ENCODE data around the gene LILRA6.

The LILRA6 gene

DNA sequence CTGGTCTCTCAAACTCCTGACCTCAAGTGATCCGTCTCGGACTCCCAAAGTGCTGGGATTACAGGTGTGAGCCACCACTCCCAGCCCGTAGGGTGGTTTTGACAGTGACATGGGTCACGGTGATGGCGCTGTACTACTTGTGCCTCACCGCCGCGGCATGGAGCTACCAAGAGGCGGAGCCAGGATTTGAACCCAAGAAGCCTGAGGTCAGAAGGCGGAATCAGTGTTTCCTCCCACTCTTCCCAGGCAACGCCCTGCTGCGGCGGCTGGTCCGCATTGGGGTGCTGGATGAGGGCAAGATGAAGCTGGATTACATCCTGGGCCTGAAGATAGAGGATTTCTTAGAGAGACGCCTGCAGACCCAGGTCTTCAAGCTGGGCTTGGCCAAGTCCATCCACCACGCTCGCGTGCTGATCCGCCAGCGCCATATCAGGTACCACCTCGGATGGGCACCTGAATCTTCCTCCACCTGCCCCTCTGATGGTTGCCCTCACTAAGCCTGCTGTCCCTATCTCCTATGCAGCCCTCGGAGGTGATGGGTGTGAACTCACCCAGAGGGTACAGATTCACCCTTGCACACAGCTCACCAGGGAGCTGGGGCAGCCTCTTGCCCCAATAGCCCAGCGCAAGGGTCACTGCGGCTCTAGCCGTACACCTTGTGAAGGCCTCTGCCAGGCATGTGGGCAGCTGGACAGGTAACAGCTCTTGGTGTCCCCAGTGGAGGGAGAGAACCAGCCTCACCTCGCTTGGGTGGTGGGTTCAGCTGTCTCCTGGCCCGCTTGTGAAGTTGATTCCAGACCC is 36.4 kb downstream of the LILRA6 start:
- Histone ChIP-seq H3F3A (ENCODE audit: low read depth) (peaks cover 11% of the 10 kb centered on the region), H3K9ac (ENCODE audit: low read depth, low read length, poor library complexity, severe bottlenecking) (no peak overlapping the region), H3K36me3 (ENCODE audit: insufficient read depth, low read length) (peaks cover 77% of the 10 kb centered on the region), H2AFZ (ENCODE audit: low read length) (no peak overlapping the region), H3K9me2 (replicated peaks; ENCODE audit: low read depth, low read length) (no peaks in the 10 kb centered on the region), H3K4me1 (ENCODE audit: insufficient read depth, low read length, poor library complexity, severe bottlenecking) (peaks cover 75% of the 10 kb centered on the region), H3K27me3 (ENCODE audit: insufficient read depth, low read length, poor library complexity, severe bottlenecking) (no peaks in the 10 kb centered on the region), H3K9me3 (ENCODE audit: insufficient read depth, low read depth, low read length) (no peaks in the 10 kb centered on the region), H3K4me3 (ENCODE audit: low read length, poor library complexity, severe bottlenecking) (peak overlapping the region; percentile 100), H4K20me1 (ENCODE audit: insufficient read depth, low read length, poor library complexity, severe bottlenecking) (peaks cover 91% of the 10 kb centered on the region), H3K79me2 (ENCODE audit: insufficient read depth, low read length) (peaks cover 86% of the 10 kb centered on the region), H3K4me2 (ENCODE audit: low read depth, low read length, poor library complexity, severe bottlenecking) (peak overlapping the region; percentile 100)
- no peak for TF ChIP-seq EZH2phosphoT487 (IDR thresholded peaks at IDR 0.05; ENCODE audit: borderline replicate concordance)
- TF ChIP-seq, protein P1, sequence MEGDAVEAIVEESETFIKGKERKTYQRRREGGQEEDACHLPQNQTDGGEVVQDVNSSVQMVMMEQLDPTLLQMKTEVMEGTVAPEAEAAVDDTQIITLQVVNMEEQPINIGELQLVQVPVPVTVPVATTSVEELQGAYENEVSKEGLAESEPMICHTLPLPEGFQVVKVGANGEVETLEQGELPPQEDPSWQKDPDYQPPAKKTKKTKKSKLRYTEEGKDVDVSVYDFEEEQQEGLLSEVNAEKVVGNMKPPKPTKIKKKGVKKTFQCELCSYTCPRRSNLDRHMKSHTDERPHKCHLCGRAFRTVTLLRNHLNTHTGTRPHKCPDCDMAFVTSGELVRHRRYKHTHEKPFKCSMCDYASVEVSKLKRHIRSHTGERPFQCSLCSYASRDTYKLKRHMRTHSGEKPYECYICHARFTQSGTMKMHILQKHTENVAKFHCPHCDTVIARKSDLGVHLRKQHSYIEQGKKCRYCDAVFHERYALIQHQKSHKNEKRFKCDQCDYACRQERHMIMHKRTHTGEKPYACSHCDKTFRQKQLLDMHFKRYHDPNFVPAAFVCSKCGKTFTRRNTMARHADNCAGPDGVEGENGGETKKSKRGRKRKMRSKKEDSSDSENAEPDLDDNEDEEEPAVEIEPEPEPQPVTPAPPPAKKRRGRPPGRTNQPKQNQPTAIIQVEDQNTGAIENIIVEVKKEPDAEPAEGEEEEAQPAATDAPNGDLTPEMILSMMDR (conservative IDR thresholded peaks at IDR 0.05; ENCODE audit: low read length): no peak

DNA sequence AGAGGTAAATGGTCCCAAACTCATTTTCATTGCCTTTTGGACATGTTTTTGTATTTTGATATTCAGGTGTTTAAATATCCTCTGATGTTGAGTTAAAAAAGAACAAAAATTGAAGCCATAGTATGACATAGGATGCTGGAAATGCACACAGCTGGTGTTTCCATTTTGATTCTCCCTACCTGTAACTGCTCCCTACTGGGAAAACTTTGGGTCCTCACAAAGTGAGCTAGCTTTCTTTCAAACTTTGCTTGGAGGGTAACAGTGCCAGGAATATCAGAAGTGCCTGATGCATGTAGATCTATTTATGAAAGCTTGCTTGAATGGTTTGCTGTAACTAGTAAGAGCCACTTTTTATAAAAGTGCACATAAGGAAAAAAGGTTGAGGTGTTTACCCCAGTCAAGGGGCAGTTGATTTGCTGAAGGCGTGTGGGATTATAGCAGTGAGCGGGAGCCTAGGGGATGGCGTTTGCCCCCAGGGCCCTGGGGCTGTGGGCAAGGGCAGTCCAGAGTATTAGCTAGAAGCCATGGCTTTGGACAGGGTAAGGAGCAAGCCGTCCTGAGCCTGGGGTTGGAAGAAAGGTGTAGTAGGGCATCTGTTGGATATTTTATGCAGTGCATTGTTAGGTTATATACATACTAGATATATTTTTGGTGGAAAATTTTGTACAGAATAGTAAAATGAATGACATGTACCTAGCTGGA is 37.7 kb downstream of the LILRA6 start:
- Histone ChIP-seq H3F3A (ENCODE audit: low read depth) (peaks cover 8% of the 10 kb centered on the region), H3K36me3 (ENCODE audit: insufficient read depth, low read length) (peaks cover 77% of the 10 kb centered on the region), H3K79me2 (ENCODE audit: insufficient read depth, low read length) (peaks cover 90% of the 10 kb centered on the region), H4K20me1 (ENCODE audit: insufficient read depth, low read length, poor library complexity, severe bottlenecking) (peaks cover 88% of the 10 kb centered on the region), H3K4me1 (ENCODE audit: insufficient read depth, low read length, poor library complexity, severe bottlenecking) (peaks cover 68% of the 10 kb centered on the region), H2AFZ (ENCODE audit: low read length) (no peak overlapping the region), H3K27me3 (ENCODE audit: insufficient read depth, low read length, poor library complexity, severe bottlenecking) (no peaks in the 10 kb centered on the region), H3K4me3 (ENCODE audit: low read length, poor library complexity, severe bottlenecking) (peak overlapping the region; percentile 100), H3K9me2 (replicated peaks; ENCODE audit: low read depth, low read length) (no peaks in the 10 kb centered on the region), H3K9me3 (ENCODE audit: insufficient read depth, low read depth, low read length) (no peaks in the 10 kb centered on the region), H3K4me2 (ENCODE audit: low read depth, low read length, poor library complexity, severe bottlenecking) (peak overlapping the region; percentile 100), H3K9ac (ENCODE audit: low read depth, low read length, poor library complexity, severe bottlenecking) (peak overlapping the region; percentile 30)
- TF ChIP-seq EZH2phosphoT487 (IDR thresholded peaks at IDR 0.05; ENCODE audit: borderline replicate concordance): no peak
- TF ChIP-seq, protein P1 (conservative IDR thresholded peaks at IDR 0.05; ENCODE audit: low read length): no peak

DNA sequence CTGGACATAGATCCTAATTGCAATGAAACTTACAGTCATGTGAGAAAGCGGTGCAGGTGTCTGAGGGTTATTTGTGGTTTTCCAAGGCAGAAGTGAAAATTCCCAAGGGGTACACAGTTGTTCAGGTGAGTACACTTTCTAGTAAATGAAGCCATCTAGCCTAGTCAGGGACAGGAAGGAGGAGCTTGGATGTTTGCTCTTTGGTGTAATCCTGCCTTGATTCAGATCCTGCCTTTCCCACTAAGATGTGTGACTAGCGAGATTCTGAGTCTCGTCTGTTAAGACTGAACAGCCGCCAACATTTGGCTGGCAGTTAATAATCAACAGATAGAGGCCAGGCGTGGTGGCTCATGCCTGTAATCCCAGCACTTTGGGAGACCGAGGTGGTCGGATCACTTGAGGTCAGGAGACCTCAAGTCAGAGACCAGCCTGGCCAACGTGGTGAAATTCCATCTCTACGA is 39.4 kb downstream of the LILRA6 start:
- peaks cover 70% of the 10 kb centered on the region for H4K20me1 ChIP-seq (ENCODE audit: insufficient read depth, low read length, poor library complexity, severe bottlenecking)
- H3K79me2 ChIP-seq (ENCODE audit: insufficient read depth, low read length): peaks cover 77% of the 10 kb centered on the region
- peaks cover 51% of the 10 kb centered on the region for H3K4me1 ChIP-seq (ENCODE audit: insufficient read depth, low read length, poor library complexity, severe bottlenecking)
- peak overlapping the region; percentile 100 for H3K4me2 ChIP-seq (ENCODE audit: low read depth, low read length, poor library complexity, severe bottlenecking)
- H3K4me3 ChIP-seq (ENCODE audit: low read length, poor library complexity, severe bottlenecking): peak overlapping the region; percentile 100
- H2AFZ ChIP-seq (ENCODE audit: low read length): no peak overlapping the region
- no peaks in the 10 kb centered on the region for H3K27me3 ChIP-seq (ENCODE audit: insufficient read depth, low read length, poor library complexity, severe bottlenecking)
- TF ChIP-seq EZH2phosphoT487 (IDR thresholded peaks at IDR 0.05; ENCODE audit: borderline replicate concordance): no peak
- TF ChIP-seq, protein P1 (conservative IDR thresholded peaks at IDR 0.05; ENCODE audit: low read length): no peak
- no peaks in the 10 kb centered on the region for H3K9me3 ChIP-seq (ENCODE audit: insufficient read depth, low read depth, low read length)
- H3F3A ChIP-seq (ENCODE audit: low read depth): peaks cover 3% of the 10 kb centered on the region; the same call in 1 of the 2 replicates
- H3K9ac ChIP-seq (ENCODE audit: low read depth, low read length, poor library complexity, severe bottlenecking): peak overlapping the region; percentile 75
- H3K36me3 ChIP-seq (ENCODE audit: insufficient read depth, low read length): peaks cover 69% of the 10 kb centered on the region
- no peaks in the 10 kb centered on the region for H3K9me2 ChIP-seq (replicated peaks; ENCODE audit: low read depth, low read length)
